Smooth muscle cell (in vitro differentiated cells): ENCODE data around the gene RHEB. TPM values are rescaled to one million over a fixed set of nuclear protein-coding genes. Genes with fewer than 3 reads are reported as not detected.

Source experiments
- DNase-seq: peaks from one replicate; lab custom pipeline; 2025; ENCODE audit not compliant: unreplicated experiment; lab: John Stamatoyannopoulos, UW
- H2AFZ ChIP-seq: fragments of 200-600 bp; sonication (generic); 2 replicates; pipeline ENCODE4 v1.6.0; 2016; ENCODE audit warnings: antibody characterized with exemption, low read depth, mild to moderate bottlenecking
- H3F3A ChIP-seq: fragments of 200-600 bp; sonication (generic); 2 replicates; pipeline ENCODE4 v1.6.0; 2017; ENCODE audit warnings: antibody characterized with exemption, low read depth
- H3K27ac ChIP-seq: fragments of 200-600 bp; sonication (generic); 2 replicates; pipeline ENCODE4 v1.5.1; 2016; ENCODE audit warnings: low read depth, mild to moderate bottlenecking
- H3K27me3 ChIP-seq: fragments of 200-600 bp; sonication (generic); 2 replicates; pipeline ENCODE4 v1.6.1; 2016; ENCODE audit warnings: low read depth, mild to moderate bottlenecking
- H3K36me3 ChIP-seq: fragments of 200-600 bp; sonication (generic); 2 replicates; pipeline ENCODE4 v1.5.1; 2016; ENCODE audit warnings: low read depth
- H3K4me1 ChIP-seq: fragments of 200-600 bp; sonication (generic); 2 replicates; pipeline ENCODE4 v1.5.1; 2016; ENCODE audit warnings: low read depth
- H3K4me2 ChIP-seq: fragments of 200-600 bp; sonication (generic); 2 replicates; pipeline ENCODE4 v1.6.0; 2016; ENCODE audit warnings: mild to moderate bottlenecking
- H3K4me3 ChIP-seq: fragments of 200-600 bp; sonication (generic); 2 replicates; pipeline ENCODE4 v1.5.1; 2016; ENCODE audit warnings: mild to moderate bottlenecking
- H3K79me2 ChIP-seq: fragments of 200-600 bp; sonication (generic); 2 replicates; pipeline ENCODE4 v1.6.0; 2016; ENCODE audit warnings: low read depth, mild to moderate bottlenecking
- H3K9ac ChIP-seq: fragments of 200-600 bp; sonication (generic); 2 replicates; pipeline ENCODE4 v1.6.0; 2016; ENCODE audit warnings: low read depth
- H3K9me3 ChIP-seq: fragments of 200-600 bp; sonication (generic); replicated peaks from 2 replicates; pipeline ENCODE4 v1.5.1; 2016; ENCODE audit warnings: low read depth
- H4K20me1 ChIP-seq: fragments of 200-600 bp; sonication (generic); 2 replicates; pipeline ENCODE4 v1.6.0; 2016; ENCODE audit warnings: low read depth
- WGBS: methylation state at CpG from one replicate; pipeline ENCODE4 v1.1.7; 2016; ENCODE audit warnings: low lambda C conversion rate; 5-methylcytosine and 5-hydroxymethylcytosine counted together
- polyA plus RNA-seq: library from polyadenylated mRNA; unstranded; fragments of >200 nt; fragmentation: Nextera tagmentation; extraction: Ambion mirVana; gene quantifications from 2 replicates; pipeline ENCODE4 v1.2.1, GENCODE V29; 2016
- total RNA-seq: library from RNA; depleted of rRNA; stranded (reverse); fragments of >200 nt; gene quantifications from 2 replicates; pipeline ENCODE4 v1.2.3, GENCODE V29; 2014
- TF ChIP-seq, protein P1 (sequence below): fragments of 200-600 bp; sonication (generic); IDR thresholded peaks from 2 replicates; pipeline ENCODE4 v1.5.1; 2017; ENCODE audit warnings: borderline replicate concordance, mild to moderate bottlenecking, antibody characterized with exemption; ENCODE audit not compliant: insufficient read depth, poor library complexity, severe bottlenecking

RHEB gene
- total and polyA plus RNA-seq, 2 experiments from 2014 or later: 115 to 151 TPM

GRCh38 chr7:151457534-151457933 is 62.2 kb downstream of the RHEB start:
- no peaks in the 10 kb centered on the region for H3K9me3 ChIP-seq
- H3K36me3 ChIP-seq: no peaks in the 10 kb centered on the region
- H3K9ac ChIP-seq: no peak overlapping the region
- no peak overlapping the region for H3K4me2 ChIP-seq
- H3K79me2 ChIP-seq: no peaks in the 10 kb centered on the region
- H3F3A ChIP-seq: no peaks in the 10 kb centered on the region
- no peak for DNase-seq
- H3K27me3 ChIP-seq: no peaks in the 10 kb centered on the region
- TF ChIP-seq, protein P1, sequence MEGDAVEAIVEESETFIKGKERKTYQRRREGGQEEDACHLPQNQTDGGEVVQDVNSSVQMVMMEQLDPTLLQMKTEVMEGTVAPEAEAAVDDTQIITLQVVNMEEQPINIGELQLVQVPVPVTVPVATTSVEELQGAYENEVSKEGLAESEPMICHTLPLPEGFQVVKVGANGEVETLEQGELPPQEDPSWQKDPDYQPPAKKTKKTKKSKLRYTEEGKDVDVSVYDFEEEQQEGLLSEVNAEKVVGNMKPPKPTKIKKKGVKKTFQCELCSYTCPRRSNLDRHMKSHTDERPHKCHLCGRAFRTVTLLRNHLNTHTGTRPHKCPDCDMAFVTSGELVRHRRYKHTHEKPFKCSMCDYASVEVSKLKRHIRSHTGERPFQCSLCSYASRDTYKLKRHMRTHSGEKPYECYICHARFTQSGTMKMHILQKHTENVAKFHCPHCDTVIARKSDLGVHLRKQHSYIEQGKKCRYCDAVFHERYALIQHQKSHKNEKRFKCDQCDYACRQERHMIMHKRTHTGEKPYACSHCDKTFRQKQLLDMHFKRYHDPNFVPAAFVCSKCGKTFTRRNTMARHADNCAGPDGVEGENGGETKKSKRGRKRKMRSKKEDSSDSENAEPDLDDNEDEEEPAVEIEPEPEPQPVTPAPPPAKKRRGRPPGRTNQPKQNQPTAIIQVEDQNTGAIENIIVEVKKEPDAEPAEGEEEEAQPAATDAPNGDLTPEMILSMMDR: no peak
- no peak overlapping the region for H3K27ac ChIP-seq
- H4K20me1 ChIP-seq: no peaks in the 10 kb centered on the region
- H3K4me1 ChIP-seq: peaks cover 11% of the 10 kb centered on the region
- 95% methylated on average over 6 of the region's 6 CpGs for WGBS
- H2AFZ ChIP-seq: no peak overlapping the region
- no peak overlapping the region for H3K4me3 ChIP-seq

DNA sequence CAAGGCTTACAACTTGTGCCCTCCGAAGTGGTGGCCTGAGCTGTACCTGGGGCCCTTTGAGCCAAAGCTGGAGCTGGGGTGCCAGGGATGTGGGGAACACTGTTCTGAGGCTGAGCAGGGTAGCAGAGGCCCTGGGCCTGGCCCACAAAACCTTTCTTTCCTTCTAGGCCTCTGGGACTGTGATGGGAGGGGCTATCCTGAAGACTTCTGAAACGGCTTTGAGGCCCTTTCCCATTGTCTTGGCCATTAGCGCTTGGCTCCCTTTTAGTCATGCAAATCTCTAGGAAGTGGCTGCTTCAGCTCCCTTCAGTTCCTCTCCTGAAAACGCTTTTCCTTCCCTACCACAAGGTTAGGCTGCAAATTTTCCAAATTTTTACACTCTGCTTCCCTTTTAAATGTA is 62.9 kb downstream of the RHEB start:
- no peaks in the 10 kb centered on the region for H3K36me3 ChIP-seq

DNA sequence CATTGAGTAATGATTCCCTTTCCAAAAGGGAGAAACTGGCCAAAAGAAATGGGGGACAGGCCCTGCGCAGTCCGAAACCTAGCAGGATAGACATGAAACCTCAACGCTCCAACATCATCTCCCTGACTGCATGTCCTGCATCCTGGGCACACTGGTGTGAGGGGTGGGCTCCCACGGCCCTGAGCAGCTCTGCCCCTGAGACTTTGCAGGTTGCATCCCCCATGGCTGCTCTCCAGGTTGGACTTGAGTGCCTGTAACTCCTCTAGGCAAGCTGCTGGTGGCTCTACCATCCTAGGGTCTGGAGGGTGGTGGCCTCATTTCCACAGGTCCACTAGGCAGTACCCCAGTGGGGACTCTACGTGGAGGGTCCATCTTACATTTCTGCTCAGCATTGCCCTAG is 63.4 kb downstream of the RHEB start:
- no peak overlapping the region for H3K9ac ChIP-seq
- H3F3A ChIP-seq: no peaks in the 10 kb centered on the region
- DNase-seq: no peak
- no peaks in the 10 kb centered on the region for H3K9me3 ChIP-seq
- TF ChIP-seq, protein P1: no peak
- no peaks in the 10 kb centered on the region for H4K20me1 ChIP-seq
- no peak overlapping the region for H2AFZ ChIP-seq
- no peaks in the 10 kb centered on the region for H3K27me3 ChIP-seq
- peaks cover 11% of the 10 kb centered on the region for H3K4me1 ChIP-seq
- no peak overlapping the region for H3K4me2 ChIP-seq
- H3K4me3 ChIP-seq: no peak overlapping the region
- no peaks in the 10 kb centered on the region for H3K79me2 ChIP-seq
- H3K27ac ChIP-seq: no peak overlapping the region
- WGBS: 95% methylated on average over 5 of the region's 5 CpGs
- no peaks in the 10 kb centered on the region for H3K36me3 ChIP-seq

More for the DNA sequence above, 62.9 kb downstream of the RHEB start:
- H2AFZ ChIP-seq: no peak overlapping the region
- H3K79me2 ChIP-seq: no peaks in the 10 kb centered on the region
- H3K27ac ChIP-seq: no peak overlapping the region
- peaks cover 11% of the 10 kb centered on the region for H3K4me1 ChIP-seq
- 72% methylated on average over 4 of the region's 4 CpGs for WGBS
- H3K4me3 ChIP-seq: no peak overlapping the region
- H3K4me2 ChIP-seq: no peak overlapping the region
- no peak overlapping the region for H3K9ac ChIP-seq
- no peaks in the 10 kb centered on the region for H3K9me3 ChIP-seq
- DNase-seq: no peak
- no peaks in the 10 kb centered on the region for H4K20me1 ChIP-seq
- H3K27me3 ChIP-seq: no peaks in the 10 kb centered on the region
- TF ChIP-seq, protein P1: no peak
- H3F3A ChIP-seq: no peaks in the 10 kb centered on the region

GRCh38 chr7:151455690-151456089 is 64.0 kb downstream of the RHEB start:
- no peak for DNase-seq
- no peak overlapping the region for H3K27ac ChIP-seq
- H4K20me1 ChIP-seq: no peaks in the 10 kb centered on the region
- H2AFZ ChIP-seq: no peak overlapping the region
- H3K9me3 ChIP-seq: no peaks in the 10 kb centered on the region
- TF ChIP-seq, protein P1: no peak
- H3K4me2 ChIP-seq: no peak overlapping the region
- no peaks in the 10 kb centered on the region for H3F3A ChIP-seq
- H3K4me1 ChIP-seq: peaks cover 11% of the 10 kb centered on the region
- H3K79me2 ChIP-seq: no peaks in the 10 kb centered on the region
- no peak overlapping the region for H3K9ac ChIP-seq
- H3K36me3 ChIP-seq: no peaks in the 10 kb centered on the region
- WGBS: 82% methylated on average over 4 of the region's 4 CpGs
- H3K27me3 ChIP-seq: no peaks in the 10 kb centered on the region
- no peak overlapping the region for H3K4me3 ChIP-seq
